ENCODE results near the gene TMEM132C. TPM values are rescaled to one million over a fixed set of nuclear protein-coding genes. Genes with fewer than 3 reads are reported as not detected.

Gene TMEM132C
- total and polyA plus RNA-seq, 2 donors (not counting 1 experiment from before 2014, with no cell fraction given) = not detected

GRCh38 chr12:128609861-128610260, 342.9 kb downstream of the TMEM132C start:
- no peaks in the 10 kb centered on the region for H4K20me1 ChIP-seq (ENCODE audit: control insufficient read depth, insufficient read depth, low read length, poor library complexity, severe bottlenecking)
- no peak overlapping the region for H3K9ac ChIP-seq (ENCODE audit: low read length)
- Mint-ChIP-seq H3K9me3 (ENCODE audit: insufficient read depth) (no peaks in the 10 kb centered on the region), H3K4me3 (no peak overlapping the region), H3K27ac (no peak overlapping the region), H3K27me3 (no peaks in the 10 kb centered on the region), H3K4me1 (no peaks in the 10 kb centered on the region)
- H3K27me3 ChIP-seq (replicated peaks in 1 of 4; ENCODE audit: control extremely low read depth in 1 of 4, control insufficient read depth in 3 of 4, insufficient read depth in 4 of 4, low read length in 3 of 4) = no peaks in the 10 kb centered on the region
- ChIA-PET POLR2A (no interaction called here), CTCF (no interaction called here)
- no peak overlapping the region for H3K4me2 ChIP-seq (replicated peaks; ENCODE audit: low read depth, low read length, poor library complexity, severe bottlenecking)
- no peak for ATAC-seq (ENCODE audit: low read depth)
- intact Hi-C loops (cut with micrococcal nuclease) = no loop called here
- TF ChIP-seq CTCF (IDR thresholded peaks at IDR 0.05) (no peak), EZH2 (IDR thresholded peaks at IDR 0.05; ENCODE audit: borderline replicate concordance, insufficient read depth, low read depth, low read length, poor library complexity, severe bottlenecking) (no peak)
- no peaks in the 10 kb centered on the region for H3K79me2 ChIP-seq (ENCODE audit: control insufficient read depth, insufficient read depth, low read length)
- WGBS (ENCODE audit: insufficient coverage) = no CpG with 5 or more reads among the region's 2 CpGs
- H3K27ac ChIP-seq (ENCODE audit: low read length in 2 of 2) = no peak overlapping the region
- no peaks in the 10 kb centered on the region for H3K4me1 ChIP-seq (ENCODE audit: control insufficient read depth in 2 of 2, insufficient read depth in 2 of 2, low read length in 2 of 2)
- H3K4me3 ChIP-seq (ENCODE audit: control extremely low read depth in 1 of 5, extremely low read depth in 1 of 5, insufficient read depth in 1 of 5, low read depth in 2 of 5, low read length in 4 of 5) = no peak overlapping the region
- no peak overlapping the region for H2AFZ ChIP-seq (ENCODE audit: insufficient read depth, low read depth, low read length, poor library complexity, severe bottlenecking)
- no peaks in the 10 kb centered on the region for H3K36me3 ChIP-seq (replicated peaks in 1 of 2; ENCODE audit: control extremely low read depth in 1 of 2, control insufficient read depth in 1 of 2, extremely low read depth in 1 of 2, insufficient read depth in 2 of 2, low read length in 1 of 2)
- DNase-seq = no peak
- H3K9me3 ChIP-seq (ENCODE audit: control extremely low read depth in 1 of 3, control insufficient read depth in 2 of 3, insufficient read depth in 1 of 3, low read length in 2 of 3) = no peaks in the 10 kb centered on the region

DNA sequence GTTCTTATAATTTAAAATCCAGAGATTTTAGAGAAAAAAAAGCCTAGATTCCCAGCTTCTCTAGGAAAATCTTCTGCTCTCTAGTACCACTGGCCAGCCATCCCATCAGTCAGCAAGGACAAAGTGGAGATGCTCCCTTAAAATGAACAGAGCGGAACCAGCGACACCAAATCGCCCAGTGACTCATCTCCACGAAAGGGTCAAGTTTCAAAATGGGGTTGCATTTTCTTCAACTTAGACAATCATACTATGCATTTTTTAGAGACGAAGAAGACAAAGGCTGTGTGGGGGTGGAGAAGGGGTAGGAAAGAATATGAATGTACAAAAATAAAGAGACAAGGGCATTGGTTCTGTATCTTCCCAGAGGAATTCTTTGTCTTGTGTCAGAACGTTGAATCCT, 344.8 kb downstream of the TMEM132C start:
- no peaks in the 10 kb centered on the region for H3K27me3 ChIP-seq (replicated peaks in 1 of 4; ENCODE audit: control extremely low read depth in 1 of 4, control insufficient read depth in 3 of 4, insufficient read depth in 4 of 4, low read length in 3 of 4)
- Mint-ChIP-seq H3K9me3 (ENCODE audit: insufficient read depth) (no peaks in the 10 kb centered on the region), H3K4me3 (no peak overlapping the region), H3K27ac (no peak overlapping the region), H3K27me3 (no peaks in the 10 kb centered on the region), H3K4me1 (no peaks in the 10 kb centered on the region)
- H3K36me3 ChIP-seq (replicated peaks in 1 of 2; ENCODE audit: control extremely low read depth in 1 of 2, control insufficient read depth in 1 of 2, extremely low read depth in 1 of 2, insufficient read depth in 2 of 2, low read length in 1 of 2) = no peaks in the 10 kb centered on the region
- no peak overlapping the region for H2AFZ ChIP-seq (ENCODE audit: insufficient read depth, low read depth, low read length, poor library complexity, severe bottlenecking)
- H3K4me3 ChIP-seq (ENCODE audit: control extremely low read depth in 1 of 5, extremely low read depth in 1 of 5, insufficient read depth in 1 of 5, low read depth in 2 of 5, low read length in 4 of 5) = no peak overlapping the region
- intact Hi-C loops (cut with micrococcal nuclease) = no loop called here
- DNase-seq (no peak), ATAC-seq (ENCODE audit: low read depth) (no peak)
- H3K79me2 ChIP-seq (ENCODE audit: control insufficient read depth, insufficient read depth, low read length) = no peaks in the 10 kb centered on the region
- H4K20me1 ChIP-seq (ENCODE audit: control insufficient read depth, insufficient read depth, low read length, poor library complexity, severe bottlenecking) = no peaks in the 10 kb centered on the region
- TF ChIP-seq CTCF (IDR thresholded peaks at IDR 0.05) (no peak), EZH2 (IDR thresholded peaks at IDR 0.05; ENCODE audit: borderline replicate concordance, insufficient read depth, low read depth, low read length, poor library complexity, severe bottlenecking) (no peak)
- no peak overlapping the region for H3K9ac ChIP-seq (ENCODE audit: low read length)
- ChIA-PET POLR2A (no interaction called here), CTCF (no interaction called here)
- no peak overlapping the region for H3K4me2 ChIP-seq (replicated peaks; ENCODE audit: low read depth, low read length, poor library complexity, severe bottlenecking)
- WGBS (ENCODE audit: insufficient coverage) = no CpG with 5 or more reads among the region's 6 CpGs
- no peaks in the 10 kb centered on the region for H3K4me1 ChIP-seq (ENCODE audit: control insufficient read depth in 2 of 2, insufficient read depth in 2 of 2, low read length in 2 of 2)
- H3K27ac ChIP-seq (ENCODE audit: low read length in 2 of 2) = no peak overlapping the region
- no peaks in the 10 kb centered on the region for H3K9me3 ChIP-seq (ENCODE audit: control extremely low read depth in 1 of 3, control insufficient read depth in 2 of 3, insufficient read depth in 1 of 3, low read length in 2 of 3)

All from B cell (primary cell).